HG02610 (cell line): Measurements from ENCODE around the gene CBARP.
"Not testable (repeated sequence)": the region's sequence is repeated elsewhere in the genome, so short reads cannot be mapped to it uniquely, and the experiment has no call there.

Source experiments
- ATAC-seq: cut with Tn5 transposase; IDR thresholded peaks from one replicate; pipeline ENCODE4 v1.9.1; 2021; ENCODE audit warnings: mild to moderate bottlenecking, moderate library complexity; ENCODE audit not compliant: unreplicated experiment

CBARP gene

GRCh38 chr19:1216756-1217155 lies 21.0 kb downstream of the CBARP start:
- no peak for ATAC-seq

GRCh38 chr19:1214862-1215731 lies 22.7 kb downstream of the CBARP start:
- ATAC-seq: no peak

GRCh38 chr19:1214299-1214861 lies 23.4 kb downstream of the CBARP start:
- ATAC-seq: no peak

- no peak for ATAC-seq
Measured at GRCh38 chr19:1213391-1214286, 24.2 kb downstream of the CBARP start.

DNA sequence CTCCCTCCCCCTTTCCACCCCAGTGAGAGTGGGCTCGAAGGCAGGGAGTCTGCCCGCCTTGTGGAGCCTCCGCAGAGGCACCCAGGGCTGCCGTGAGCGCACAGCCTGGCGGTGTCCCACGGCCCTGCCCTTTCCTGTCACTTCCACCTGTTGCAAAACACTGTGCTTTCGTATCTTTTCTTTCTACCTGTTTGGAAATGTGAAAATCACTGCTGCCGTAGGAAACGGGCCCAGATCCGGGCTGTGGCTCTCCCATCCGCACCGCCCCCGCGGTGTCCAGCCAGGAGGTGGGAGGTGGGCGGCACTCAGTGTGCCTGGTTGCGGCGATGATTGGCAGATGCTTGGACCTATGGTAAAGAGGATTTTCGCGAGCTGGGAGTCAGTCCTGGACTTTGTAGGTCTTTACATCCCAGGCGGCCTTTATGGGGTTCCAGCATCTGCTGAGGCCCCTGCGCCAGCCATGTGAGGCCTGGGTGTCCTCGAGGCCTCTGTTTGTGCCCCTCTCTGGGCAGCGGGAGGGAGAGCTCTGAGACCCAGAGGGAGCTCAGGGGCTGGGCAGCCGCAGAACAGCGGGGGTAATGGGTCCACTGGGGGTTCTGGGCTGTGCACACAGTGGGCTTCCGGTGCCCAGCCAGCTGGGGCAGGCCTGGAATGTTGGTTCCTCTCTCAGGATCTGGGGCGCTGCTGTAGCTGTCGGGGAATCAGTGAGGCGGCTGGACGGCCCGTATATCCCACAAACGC lies 26.1 kb downstream of the CBARP start:
- ATAC-seq: no peak

DNA sequence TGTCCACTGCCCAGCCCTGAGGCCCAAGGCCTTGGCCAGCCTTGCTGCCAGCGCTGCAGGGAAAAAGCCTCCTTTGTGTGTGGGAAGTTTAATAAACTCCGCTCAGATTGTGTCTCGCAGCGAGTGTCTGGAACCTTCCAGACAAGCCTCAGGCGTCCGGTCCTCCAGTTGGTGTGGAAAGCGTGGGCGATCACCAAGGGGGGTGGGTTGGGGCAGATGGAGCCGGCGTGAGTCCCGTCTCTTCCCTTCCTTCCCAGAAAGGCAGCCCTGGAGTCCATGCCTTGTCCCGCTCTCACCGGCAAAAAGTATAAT lies 27.6 kb downstream of the CBARP start:
- no peak for ATAC-seq

- not testable (repeated sequence) for ATAC-seq
Measured at GRCh38 chr19:1208830-1209229, 29.0 kb downstream of the CBARP start.

- no peak for ATAC-seq
Measured at GRCh38 chr19:1206864-1207450, 30.8 kb downstream of the CBARP start.

GRCh38 chr19:1206150-1206863 lies 31.5 kb downstream of the CBARP start:
- ATAC-seq: no peak

DNA sequence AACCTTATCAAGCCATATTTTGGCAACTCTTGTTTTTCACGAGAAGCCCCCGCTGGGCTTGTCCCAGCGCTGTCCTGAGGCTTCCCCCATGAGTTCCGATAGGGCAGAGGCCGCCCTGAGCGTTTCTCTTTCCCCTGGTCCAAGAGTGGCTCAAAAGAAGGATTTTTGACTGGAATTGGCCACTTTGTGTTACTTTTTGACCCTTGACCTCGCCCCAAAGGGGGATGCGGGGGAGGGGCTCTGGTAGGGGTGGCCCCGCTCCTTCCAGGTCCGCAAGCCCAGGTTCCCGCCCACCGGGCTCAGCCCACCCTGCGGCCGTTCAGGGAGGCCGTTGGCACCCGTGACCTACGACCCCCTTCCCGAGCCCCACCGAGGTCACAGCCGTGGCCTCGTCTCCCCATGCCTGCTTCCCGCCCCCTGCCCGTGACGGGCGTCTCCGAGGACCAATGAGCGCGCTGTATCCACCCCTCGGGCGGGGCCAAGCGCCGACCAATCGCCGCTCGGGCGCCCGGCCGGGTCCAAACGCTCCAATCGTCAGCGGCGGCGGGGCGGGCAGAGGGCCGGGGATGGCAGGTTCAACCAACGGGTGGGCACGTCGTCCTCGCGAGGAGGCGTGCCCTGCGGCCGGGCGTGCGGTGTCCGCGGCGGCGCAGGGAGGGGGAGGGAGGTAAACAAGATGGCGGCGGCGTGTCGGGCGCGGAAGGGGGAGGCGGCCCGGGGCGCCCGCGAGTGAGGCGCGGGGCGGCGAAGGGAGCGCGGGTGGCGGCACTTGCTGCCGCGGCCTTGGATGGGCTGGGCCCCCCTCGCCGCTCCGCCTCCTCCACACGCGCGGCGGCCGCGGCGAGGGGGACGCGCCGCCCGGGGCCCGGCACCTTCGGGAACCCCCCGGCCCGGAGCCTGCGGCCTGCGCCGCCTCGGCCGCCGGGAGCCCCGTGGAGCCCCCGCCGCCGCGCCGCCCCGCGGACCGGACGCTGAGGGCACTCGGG lies 32.4 kb downstream of the CBARP start, which contains the start of gene STK11:
STK11 (plus strand) TSS at position 665 of the 986 bp plus-strand sequence. CDS start 1,136 bp downstream, outside the sequence.
- peak; percentile 88 for ATAC-seq

GRCh38 chr19:1200614-1201013 lies 37.2 kb downstream of the CBARP start:
- not testable (repeated sequence) for ATAC-seq

- no peak for ATAC-seq
Measured at GRCh38 chr19:1199531-1199930, 38.3 kb downstream of the CBARP start.

- ATAC-seq: no peak
Measured at GRCh38 chr19:1189419-1189818, 48.4 kb downstream of the CBARP start.

DNA sequence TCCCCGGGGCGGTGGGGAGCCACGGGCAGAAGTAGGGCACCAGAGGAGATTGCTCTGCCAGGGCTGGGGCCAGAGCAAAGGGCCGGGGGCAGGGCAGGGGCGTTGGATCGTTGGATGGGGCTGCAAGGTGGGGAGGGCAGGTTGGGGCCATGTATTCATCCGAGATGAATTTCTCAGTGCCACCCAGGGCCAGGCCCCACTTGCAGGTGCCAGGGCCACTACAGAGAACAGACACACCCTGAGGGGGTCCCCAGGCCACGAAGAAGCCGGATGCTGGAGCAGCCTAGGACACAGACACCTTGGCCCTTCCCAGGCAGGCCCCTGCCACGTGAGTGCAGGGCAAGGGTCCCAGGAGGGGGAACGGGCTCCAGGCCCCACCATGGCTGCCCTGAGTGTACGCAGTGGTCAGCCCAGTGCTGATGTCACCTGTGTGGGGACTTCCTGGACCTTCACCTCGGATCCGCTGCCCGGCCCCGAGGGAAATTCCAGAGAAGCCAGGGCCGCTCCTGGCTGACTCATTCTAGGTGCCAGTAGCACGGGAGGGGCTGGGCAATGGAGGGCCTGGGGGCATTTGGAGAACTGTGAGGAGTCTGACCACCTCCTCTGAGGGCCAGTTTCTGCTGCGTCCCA lies 54.1 kb downstream of the CBARP start:
- ATAC-seq: no peak

DNA sequence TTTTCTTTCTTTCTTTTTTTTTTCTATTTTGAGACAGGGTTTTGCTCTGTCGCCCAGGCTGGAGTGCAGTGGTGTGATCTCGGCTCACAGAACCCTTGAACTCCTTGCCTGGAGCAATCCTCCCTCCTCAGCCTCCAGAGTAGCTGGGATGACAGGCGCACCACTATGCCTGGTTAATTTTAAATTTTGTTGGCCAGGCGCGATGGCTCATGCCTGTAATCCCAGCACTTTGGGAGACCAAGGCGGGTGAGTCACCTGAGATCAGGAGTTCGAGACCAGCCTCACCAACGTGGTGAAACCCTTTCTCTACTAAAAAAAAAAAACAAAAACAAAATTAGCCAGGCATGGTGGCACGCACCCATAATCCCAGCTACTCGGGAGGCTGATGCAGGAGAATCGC lies 55.1 kb downstream of the CBARP start:
- no peak for ATAC-seq

DNA sequence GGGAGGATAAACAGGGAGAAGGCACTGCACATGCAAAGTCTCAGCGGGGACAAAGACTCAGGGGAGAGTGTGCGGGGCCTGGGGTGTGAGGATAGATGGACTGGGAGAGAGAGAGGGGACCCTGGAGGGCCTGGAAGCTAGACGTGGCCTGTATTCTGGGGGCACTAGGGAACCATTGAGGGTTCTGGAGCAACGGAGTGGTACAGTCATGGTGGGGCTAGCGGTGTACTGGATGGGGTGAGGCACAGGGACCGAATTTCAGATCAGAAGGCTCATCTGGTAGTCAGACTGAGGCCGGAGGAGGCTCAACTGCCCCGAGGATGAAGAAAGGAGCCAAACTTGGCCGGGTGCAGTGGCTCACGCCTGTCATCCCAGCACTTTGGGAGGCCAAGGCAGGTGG lies 55.7 kb downstream of the CBARP start:
- ATAC-seq: no peak

DNA sequence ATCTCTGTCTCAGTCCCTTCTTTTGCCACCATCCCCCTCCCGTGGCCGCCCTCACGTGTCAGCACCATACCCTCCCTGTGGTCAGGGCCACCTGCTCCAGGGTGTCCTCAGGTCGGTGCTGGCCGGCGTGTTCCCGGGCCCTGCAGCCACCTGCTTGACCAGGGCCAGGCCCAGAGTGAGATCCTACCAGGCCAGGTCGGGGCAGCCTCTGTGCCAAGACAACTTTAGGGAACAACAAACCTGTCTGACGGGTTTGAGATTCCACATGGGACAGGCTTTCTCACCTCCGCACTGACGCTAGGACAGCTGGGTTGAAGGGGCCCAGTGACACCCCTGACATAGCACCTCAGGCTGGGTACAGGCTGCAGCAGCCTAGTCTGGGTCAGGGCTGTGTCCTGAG lies 56.2 kb downstream of the CBARP start:
- ATAC-seq: no peak
